WERI-Rb-1 (cell line): ENCODE measurements around the gene LMX1B.
A peak's percentile ranks its signal among the peaks of the same experiment; 100 is the strongest.

Experiments used
- DNase-seq: peaks from one replicate; pipeline ENCODE4 v3.0.0-alpha.2; 2020
- H3K27ac ChIP-seq: fragments of 250-450 bp; sonication (Bioruptor Pico); 2 replicates; pipeline ENCODE4 v1.5.1; 2020; ENCODE audit warnings: mild to moderate bottlenecking, moderate library complexity
- H3K27me3 ChIP-seq: fragments of 250-450 bp; sonication (Bioruptor Pico); 2 replicates; pipeline ENCODE4 v1.5.1; 2021; ENCODE audit warnings: mild to moderate bottlenecking, low read depth, moderate library complexity; ENCODE audit not compliant: insufficient read depth, severe bottlenecking
- H3K36me3 ChIP-seq: fragments of 250-450 bp; sonication (Bioruptor Pico); 2 replicates; pipeline ENCODE4 v1.5.1; 2020; ENCODE audit warnings: mild to moderate bottlenecking, moderate library complexity
- H3K4me3 ChIP-seq: 2 replicates; pipeline ENCODE4 v1.5.1; 2011; ENCODE audit warnings: low read depth, mild to moderate bottlenecking, control low read depth, low read length
- H3K9me3 ChIP-seq: fragments of 250-450 bp; sonication (Bioruptor Pico); 2 replicates; pipeline ENCODE4 v1.5.1; 2021; ENCODE audit warnings: mild to moderate bottlenecking, moderate library complexity; ENCODE audit not compliant: severe bottlenecking
- CTCF ChIP-seq: IDR thresholded peaks from 2 replicates; pipeline ENCODE4 v1.5.1; 2011; ENCODE audit warnings: low read depth, mild to moderate bottlenecking, control low read depth, inconsistent platforms, low read length

Gene LMX1B

GRCh38 chr9:126674365-126675146 lies 60.8 kb downstream of the LMX1B start:
- TF ChIP-seq CTCF = no peak
- no peaks in the 10 kb centered on the region for H3K27me3 ChIP-seq

GRCh38 chr9:126675147-126675467 lies 61.4 kb downstream of the LMX1B start:
- no peak for DNase-seq
- no peaks in the 10 kb centered on the region for H3K27me3 ChIP-seq

More at GRCh38 chr9:126674365-126675146, 60.8 kb downstream of the LMX1B start:
- H3K36me3 ChIP-seq = no peaks in the 10 kb centered on the region
- no peaks in the 10 kb centered on the region for H3K9me3 ChIP-seq
- peak overlapping the region; percentile 30; the same call in 1 of the 2 replicates for H3K27ac ChIP-seq
- no peak overlapping the region for H3K4me3 ChIP-seq
- DNase-seq = peak; percentile 82

GRCh38 chr9:126676102-126676684 lies 62.5 kb downstream of the LMX1B start:
- DNase-seq = no peak
- Histone ChIP-seq H3K27ac (no peak overlapping the region), H3K4me3 (peak overlapping the region; percentile 6; the same call in 1 of the 2 replicates), H3K36me3 (no peaks in the 10 kb centered on the region), H3K9me3 (no peaks in the 10 kb centered on the region), H3K27me3 (no peaks in the 10 kb centered on the region)
- TF ChIP-seq CTCF = no peak

More at GRCh38 chr9:126675147-126675467, 61.4 kb downstream of the LMX1B start:
- Histone ChIP-seq H3K9me3 (no peaks in the 10 kb centered on the region), H3K27ac (no peak overlapping the region), H3K4me3 (no peak overlapping the region), H3K36me3 (no peaks in the 10 kb centered on the region)
- no peak for TF ChIP-seq CTCF

- TF ChIP-seq CTCF = no peak
- Histone ChIP-seq H3K36me3 (no peaks in the 10 kb centered on the region), H3K4me3 (peak overlapping the region; percentile 6; the same call in 1 of the 2 replicates), H3K27ac (no peak overlapping the region), H3K9me3 (no peaks in the 10 kb centered on the region), H3K27me3 (no peaks in the 10 kb centered on the region)
- DNase-seq = peak; percentile 88
Measured at GRCh38 chr9:126676685-126677143, 63.0 kb downstream of the LMX1B start.

- peaks cover 3% of the 10 kb centered on the region for H3K27me3 ChIP-seq
- no peak for TF ChIP-seq CTCF
Measured at GRCh38 chr9:126677188-126678084, 63.7 kb downstream of the LMX1B start.

More at GRCh38 chr9:126677188-126678084, 63.7 kb downstream of the LMX1B start:
- H3K27ac ChIP-seq = no peak overlapping the region
- no peak for DNase-seq
- H3K4me3 ChIP-seq = no peak overlapping the region
- H3K9me3 ChIP-seq = no peaks in the 10 kb centered on the region
- H3K36me3 ChIP-seq = no peaks in the 10 kb centered on the region
